Activated naive CD4-positive, alpha-beta T cell treated with anti-CD3 and anti-CD28 coated beads, Interleukin-2, amount 10 ng/mL, durations not matched to agents 7 days and 5 days (primary cell): ENCODE results near the gene CITED4.

Experiments used
- CTCF ChIA-PET: fragments of 350-600 bp; sonication (Branson Sonifier 250); formaldehyde crosslinking; loops from one replicate; lab custom pipeline; 2021; ENCODE audit warnings: antibody characterized with exemption; lab: Charles Lee
- DNase-seq: peaks from one replicate; pipeline ENCODE4 v3.0.0-alpha.2; 2020
- H3K27ac Mint-ChIP-seq: one replicate; pipeline ENCODE4 v1.8.0; 2021; ENCODE audit warnings: mild to moderate bottlenecking, moderate library complexity, mixed read lengths
- H3K27me3 Mint-ChIP-seq: one replicate; pipeline ENCODE4 v1.8.0; 2021; ENCODE audit warnings: mild to moderate bottlenecking, mixed read lengths
- H3K36me3 Mint-ChIP-seq: one replicate; pipeline ENCODE4 v1.8.0; 2021; ENCODE audit warnings: mixed read lengths
- H3K4me1 Mint-ChIP-seq: one replicate; pipeline ENCODE4 v1.8.0; 2021; ENCODE audit warnings: mixed read lengths
- H3K4me3 Mint-ChIP-seq: one replicate; pipeline ENCODE4 v1.8.0; 2021; ENCODE audit warnings: mild to moderate bottlenecking, moderate library complexity, mixed read lengths
- H3K9me3 Mint-ChIP-seq: one replicate; pipeline ENCODE4 v1.8.0; 2021; ENCODE audit warnings: mixed read lengths

Gene CITED4

GRCh38 chr1:40855513-40855912 lies 6.7 kb downstream of the CITED4 start:
- H3K9me3 Mint-ChIP-seq, result no peaks in the 10 kb centered on the region
- peaks cover 58% of the 10 kb centered on the region for H3K27me3 Mint-ChIP-seq
- CTCF ChIA-PET, result interaction anchor here (4.7 to 11.2 kb wide), 2 partner anchors 81 to 96 kb away, joined by 38 to 159 read pairs; no protein-coding TSS in a partner anchor
- no peak for DNase-seq
- no peaks in the 10 kb centered on the region for H3K36me3 Mint-ChIP-seq
- peaks cover 2% of the 10 kb centered on the region for H3K4me1 Mint-ChIP-seq
- H3K27ac Mint-ChIP-seq, result no peak overlapping the region
- no peak overlapping the region for H3K4me3 Mint-ChIP-seq

GRCh38 chr1:40853885-40854170 lies 8.3 kb downstream of the CITED4 start:
- Mint-ChIP-seq H3K4me3 (no peak overlapping the region), H3K27me3 (peaks cover 42% of the 10 kb centered on the region), H3K36me3 (no peaks in the 10 kb centered on the region), H3K27ac (no peak overlapping the region), H3K9me3 (no peaks in the 10 kb centered on the region), H3K4me1 (peaks cover 9% of the 10 kb centered on the region)
- DNase-seq, result no peak
- CTCF ChIA-PET, result interaction anchor here (0.7 to 11.2 kb wide), 8 partner anchors 9 to 322 kb away, joined by 3 to 159 read pairs (median 4); partner anchors contain the start of gene ZNF684

GRCh38 chr1:40853113-40853884 lies 8.9 kb downstream of the CITED4 start:
- no peak for DNase-seq
- H3K9me3 Mint-ChIP-seq, result no peaks in the 10 kb centered on the region
- no peaks in the 10 kb centered on the region for H3K36me3 Mint-ChIP-seq
- H3K4me1 Mint-ChIP-seq, result peaks cover 11% of the 10 kb centered on the region
- CTCF ChIA-PET, result interaction anchor here (0.6 to 11.2 kb wide), 10 partner anchors 8 to 321 kb away, joined by 3 to 159 read pairs (median 4); partner anchors contain the start of genes NFYC and ZNF684
- H3K4me3 Mint-ChIP-seq, result no peak overlapping the region
- H3K27ac Mint-ChIP-seq, result no peak overlapping the region
- H3K27me3 Mint-ChIP-seq, result peaks cover 37% of the 10 kb centered on the region

GRCh38 chr1:40851643-40852042 lies 10.5 kb downstream of the CITED4 start:
- Mint-ChIP-seq H3K27ac (no peak overlapping the region), H3K4me3 (no peak overlapping the region), H3K9me3 (no peaks in the 10 kb centered on the region), H3K27me3 (peaks cover 28% of the 10 kb centered on the region), H3K4me1 (peaks cover 17% of the 10 kb centered on the region), H3K36me3 (no peaks in the 10 kb centered on the region)
- no peak for DNase-seq
- CTCF ChIA-PET, result interaction anchor here (0.8 to 5.8 kb wide), 6 partner anchors 25 to 242 kb away, joined by 3 to 139 read pairs (median 17); no protein-coding TSS in a partner anchor

GRCh38 chr1:40849801-40850592 lies 12.2 kb downstream of the CITED4 start:
- no peaks in the 10 kb centered on the region for H3K9me3 Mint-ChIP-seq
- peaks cover 30% of the 10 kb centered on the region for H3K4me1 Mint-ChIP-seq
- DNase-seq, result peak; percentile 85
- H3K27ac Mint-ChIP-seq, result peak overlapping the region; percentile 29
- CTCF ChIA-PET, result interaction anchor here (0.6 to 5.8 kb wide), 24 partner anchors 9 to 568 kb away, joined by 3 to 139 read pairs (median 5); partner anchors contain the start of gene NFYC
- H3K27me3 Mint-ChIP-seq, result peaks cover 17% of the 10 kb centered on the region
- no peaks in the 10 kb centered on the region for H3K36me3 Mint-ChIP-seq
- H3K4me3 Mint-ChIP-seq, result peak overlapping the region; percentile 4

GRCh38 chr1:40848530-40849189 lies 13.5 kb downstream of the CITED4 start:
- no peak overlapping the region for H3K4me3 Mint-ChIP-seq

GRCh38 chr1:40847023-40847745 lies 15.0 kb downstream of the CITED4 start:
- CTCF ChIA-PET, result interaction anchor here (0.6 to 5.8 kb wide), 5 partner anchors 16 to 1946 kb away, joined by 3 to 139 read pairs (median 4); no protein-coding TSS in a partner anchor
- Mint-ChIP-seq H3K4me1 (peaks cover 37% of the 10 kb centered on the region), H3K27me3 (peaks cover 11% of the 10 kb centered on the region), H3K36me3 (no peaks in the 10 kb centered on the region), H3K4me3 (no peak overlapping the region), H3K9me3 (no peaks in the 10 kb centered on the region), H3K27ac (no peak overlapping the region)
- DNase-seq, result no peak

More at GRCh38 chr1:40848530-40849189, 13.5 kb downstream of the CITED4 start:
- CTCF ChIA-PET, result interaction anchor here (0.6 to 5.8 kb wide), 12 partner anchors 10 to 759 kb away, joined by 3 to 139 read pairs (median 6); no protein-coding TSS in a partner anchor
- Mint-ChIP-seq H3K27ac (peak overlapping the region; percentile 68), H3K9me3 (no peaks in the 10 kb centered on the region), H3K36me3 (no peaks in the 10 kb centered on the region), H3K4me1 (peaks cover 37% of the 10 kb centered on the region), H3K27me3 (peaks cover 17% of the 10 kb centered on the region)
- DNase-seq, result no peak

- Mint-ChIP-seq H3K4me3 (no peak overlapping the region), H3K27me3 (peaks cover 6% of the 10 kb centered on the region), H3K27ac (no peak overlapping the region), H3K36me3 (no peaks in the 10 kb centered on the region), H3K9me3 (no peaks in the 10 kb centered on the region), H3K4me1 (peaks cover 45% of the 10 kb centered on the region)
- CTCF ChIA-PET, result interaction anchor here (1.1 to 5.8 kb wide), 5 partner anchors 48 to 144 kb away, joined by 3 to 73 read pairs (median 4); no protein-coding TSS in a partner anchor
- no peak for DNase-seq
These were observed 16.3 kb downstream of the CITED4 start for GRCh38 chr1:40845895-40846294.

GRCh38 chr1:40844887-40845878 lies 17.0 kb downstream of the CITED4 start:
- Mint-ChIP-seq H3K4me1 (peaks cover 52% of the 10 kb centered on the region), H3K36me3 (no peaks in the 10 kb centered on the region), H3K9me3 (no peaks in the 10 kb centered on the region), H3K27me3 (peaks cover 7% of the 10 kb centered on the region), H3K27ac (peak overlapping the region; percentile 72), H3K4me3 (peak overlapping the region; percentile 24)
- CTCF ChIA-PET, result interaction anchor here (0.8 to 3.4 kb wide), 11 partner anchors 8 to 220 kb away, joined by 3 to 23 read pairs (median 3); no protein-coding TSS in a partner anchor
- no peak for DNase-seq

- Mint-ChIP-seq H3K4me3 (no peak overlapping the region), H3K27ac (no peak overlapping the region), H3K4me1 (peaks cover 56% of the 10 kb centered on the region), H3K9me3 (no peaks in the 10 kb centered on the region), H3K36me3 (no peaks in the 10 kb centered on the region), H3K27me3 (peaks cover 7% of the 10 kb centered on the region)
- CTCF ChIA-PET, result interaction anchor here (1.4 to 3.4 kb wide), 3 partner anchors 70 to 109 kb away, joined by 3 to 23 read pairs (median 7); no protein-coding TSS in a partner anchor
- no peak for DNase-seq
These were observed 18.1 kb downstream of the CITED4 start for GRCh38 chr1:40844079-40844478.

- Mint-ChIP-seq H3K4me3 (no peak overlapping the region), H3K9me3 (no peaks in the 10 kb centered on the region), H3K27ac (peak overlapping the region; percentile 42), H3K4me1 (peaks cover 53% of the 10 kb centered on the region), H3K36me3 (no peaks in the 10 kb centered on the region), H3K27me3 (peaks cover 4% of the 10 kb centered on the region)
- DNase-seq, result no peak
- CTCF ChIA-PET, result interaction anchor here (1.4 to 3.4 kb wide), 2 partner anchors 68 to 110 kb away, joined by 3 to 23 read pairs; no protein-coding TSS in a partner anchor
These were observed 19.5 kb downstream of the CITED4 start for GRCh38 chr1:40842691-40843090.

- Mint-ChIP-seq H3K4me3 (no peak overlapping the region), H3K9me3 (no peaks in the 10 kb centered on the region), H3K27me3 (peaks cover 4% of the 10 kb centered on the region), H3K4me1 (peaks cover 52% of the 10 kb centered on the region), H3K36me3 (no peaks in the 10 kb centered on the region), H3K27ac (no peak overlapping the region)
- DNase-seq, result no peak
- CTCF ChIA-PET, result interaction anchor here (1.4 to 3.4 kb wide), 3 partner anchors 68 to 111 kb away, joined by 3 to 23 read pairs (median 10); no protein-coding TSS in a partner anchor
These were observed 20.0 kb downstream of the CITED4 start for GRCh38 chr1:40842207-40842606.
